H1 (cell line): ENCODE data around the gene BAIAP2L2. TPM values are rescaled to one million over a fixed set of nuclear protein-coding genes. Genes with fewer than 3 reads are reported as not detected.

Experiments used
- CTCF ChIA-PET: fragments of 300-600 bp; sonication (Branson Sonifier 250); formaldehyde crosslinking; loops from one replicate; lab custom pipeline; 2021; ENCODE audit not compliant: partially characterized antibody; lab: Charles Lee
- POLR2A ChIA-PET: fragments of 300-600 bp; sonication (Branson Sonifier 250); formaldehyde crosslinking; loops from one replicate; lab custom pipeline; 2021; ENCODE audit warnings: inconsistent platforms; ENCODE audit not compliant: partially characterized antibody; lab: Charles Lee
- DNase-seq, 2 experiments: peaks; one replicate each; pipeline versions ENCODE4 v3.0.0 to v3.0.0-alpha.2; 2010 to 2022; ENCODE audit warnings: low spot score in 2 of 2, low read depth in 1 of 2, mixed read lengths in 1 of 2
- FAIRE-seq: peaks from 2 replicates; lab custom pipeline; 2011; peaks lifted over from hg19 to GRCh38; lab: Jason Lieb, UNC
- H2AFZ ChIP-seq: 2 replicates; pipeline ENCODE4 v1.8.1; 2012; ENCODE audit warnings: low read length, inconsistent platforms
- H2AK5ac ChIP-seq: 2 replicates; pipeline ENCODE4 v1.6.1; 2013; ENCODE audit warnings: low read depth, low read length
- H2BK120ac ChIP-seq: replicated peaks from 2 replicates; pipeline ENCODE3; 2013; ENCODE audit warnings: low read depth, low read length, inconsistent platforms
- H2BK12ac ChIP-seq: 2 replicates; pipeline ENCODE4 v1.6.1; 2013; ENCODE audit warnings: low read depth, low read length
- H2BK15ac ChIP-seq: 2 replicates; pipeline ENCODE4 v1.6.1; 2013; ENCODE audit warnings: low read length
- H2BK20ac ChIP-seq: 2 replicates; pipeline ENCODE4 v1.6.1; 2013; ENCODE audit warnings: low read length
- H2BK5ac ChIP-seq: 2 replicates; pipeline ENCODE4 v1.6.1; 2013; ENCODE audit warnings: low read depth, low read length
- H3K14ac ChIP-seq: 2 replicates; pipeline ENCODE4 v1.6.1; 2013; ENCODE audit warnings: inconsistent platforms; ENCODE audit not compliant: insufficient read length
- H3K18ac ChIP-seq: 2 replicates; pipeline ENCODE4 v1.6.1; 2013; ENCODE audit warnings: low read length; ENCODE audit errors: extremely low read depth
- H3K23ac ChIP-seq: 2 replicates; pipeline ENCODE4 v1.6.1; 2013; ENCODE audit warnings: inconsistent platforms; ENCODE audit not compliant: insufficient read length
- H3K23me2 ChIP-seq: 2 replicates; pipeline ENCODE4 v1.6.1; 2013; ENCODE audit warnings: low read depth, low read length
- H3K27ac ChIP-seq: 2 replicates; pipeline ENCODE4 v1.6.1; 2011; ENCODE audit warnings: low read depth, low read length, inconsistent platforms
- H3K27me3 ChIP-seq, 4 experiments: replicated peaks in 1 of 4; 1 replicate in 1 of 4; 2 replicates in 3 of 4; pipeline versions ENCODE4 v1.6.1 to v1.8.1; 2011 to 2013; ENCODE audit warnings: low read length in 3 of 4, mild to moderate bottlenecking in 3 of 4, inconsistent platforms in 2 of 4, mixed read lengths in 2 of 4, moderate library complexity in 1 of 4; ENCODE audit not compliant: control insufficient read depth in 3 of 4, insufficient read depth in 3 of 4; ENCODE audit errors: extremely low read depth in 1 of 4
- H3K36me3 ChIP-seq, 4 experiments: 2 replicates each; pipeline versions ENCODE4 v1.6.1 to v1.8.1; 2011 to 2013; ENCODE audit warnings: mild to moderate bottlenecking in 4 of 4, low read length in 3 of 4, moderate library complexity in 2 of 4, control low read depth in 1 of 4, inconsistent platforms in 1 of 4; ENCODE audit not compliant: insufficient read depth in 4 of 4, control insufficient read depth in 2 of 4
- H3K4ac ChIP-seq: replicated peaks from 2 replicates; pipeline ENCODE3; 2013; ENCODE audit warnings: low read length, low read depth, mixed read lengths, inconsistent platforms; ENCODE audit not compliant: insufficient read length
- H3K4me1 ChIP-seq, 4 experiments: replicated peaks in 1 of 4; 1 replicate in 1 of 4; 2 replicates in 3 of 4; pipeline versions ENCODE4 v1.6.1 to v1.8.1; 2011 to 2013; ENCODE audit warnings: low read length in 3 of 4, inconsistent platforms in 2 of 4, mixed read lengths in 1 of 4; ENCODE audit not compliant: insufficient read depth in 4 of 4, control insufficient read depth in 3 of 4
- H3K4me2 ChIP-seq, 2 experiments: 2 replicates each; pipeline versions ENCODE4 v1.6.1 to v1.8.1; 2011 to 2013; ENCODE audit warnings: low read depth in 2 of 2, low read length in 2 of 2, control low read depth in 1 of 2, inconsistent platforms in 1 of 2, mild to moderate bottlenecking in 1 of 2; ENCODE audit not compliant: insufficient read depth in 1 of 2
- H3K4me3 ChIP-seq, 4 experiments: fragments of 200-600, 300-600 bp in 1 of 4; sonication (generic), shearing (Covaris generic), sonication (Bioruptor Twin) in 1 of 4; 2 replicates each; pipeline versions ENCODE4 v1.5.1 to v1.8.1; 2011 to 2016; ENCODE audit warnings: low read length in 4 of 4, low read depth in 3 of 4, control low read depth in 2 of 4, inconsistent platforms in 2 of 4, mild to moderate bottlenecking in 2 of 4, mixed read lengths in 1 of 4, moderate library complexity in 1 of 4; ENCODE audit not compliant: insufficient read depth in 2 of 4; ENCODE audit errors: extremely low read depth in 1 of 4
- H3K56ac ChIP-seq: replicated peaks from 2 replicates; pipeline ENCODE3; 2013; ENCODE audit warnings: low read depth, mild to moderate bottlenecking, mixed read lengths, low read length, inconsistent platforms; ENCODE audit not compliant: insufficient read length
- H3K79me1 ChIP-seq: 2 replicates; pipeline ENCODE4 v1.6.1; 2013; ENCODE audit warnings: low read depth, low read length, control low read depth
- H3K79me2 ChIP-seq, 2 experiments: 2 replicates each; pipeline versions ENCODE4 v1.6.1 to v1.8.1; 2012 to 2013; ENCODE audit warnings: low read length in 2 of 2, mild to moderate bottlenecking in 2 of 2, inconsistent platforms in 1 of 2; ENCODE audit not compliant: insufficient read depth in 2 of 2, control insufficient read depth in 1 of 2
- H3K9ac ChIP-seq, 4 experiments: replicated peaks in 1 of 4; 1 replicate in 1 of 4; 2 replicates in 3 of 4; pipeline versions ENCODE4 v1.6.1 to v1.8.1; 2011 to 2013; ENCODE audit warnings: low read depth in 3 of 4, low read length in 3 of 4, control low read depth in 2 of 4, mild to moderate bottlenecking in 2 of 4, moderate library complexity in 2 of 4, inconsistent platforms in 1 of 4; ENCODE audit errors: extremely low read depth in 1 of 4
- H3K9me3 ChIP-seq, 2 experiments: 2 replicates each; pipeline versions ENCODE4 v1.6.1 to v1.8.1; 2012 to 2013; ENCODE audit warnings: mild to moderate bottlenecking in 2 of 2, moderate library complexity in 2 of 2, control low read depth in 1 of 2, inconsistent platforms in 1 of 2, low read depth in 1 of 2, low read length in 1 of 2, mixed read lengths in 1 of 2; ENCODE audit not compliant: insufficient read depth in 2 of 2
- H4K20me1 ChIP-seq, 2 experiments: replicated peaks in 1 of 2; 2 replicates each; pipeline versions ENCODE3 to v1.8.1; 2011 to 2013; ENCODE audit warnings: inconsistent platforms in 2 of 2, low read length in 2 of 2, mild to moderate bottlenecking in 1 of 2; ENCODE audit not compliant: insufficient read depth in 2 of 2, control insufficient read depth in 1 of 2
- H4K5ac ChIP-seq: 2 replicates; pipeline ENCODE4 v1.6.1; 2013; ENCODE audit warnings: low read length, low read depth, mixed read lengths, inconsistent platforms; ENCODE audit not compliant: insufficient read length
- H4K8ac ChIP-seq: 2 replicates; pipeline ENCODE4 v1.8.0; 2013; ENCODE audit warnings: mild to moderate bottlenecking, moderate library complexity, low read length, inconsistent platforms; ENCODE audit not compliant: insufficient read depth; ENCODE audit errors: extremely low read depth
- H4K91ac ChIP-seq: replicated peaks from 2 replicates; pipeline ENCODE3; 2013; ENCODE audit warnings: low read length, mixed read lengths, inconsistent platforms; ENCODE audit not compliant: insufficient read length
- BCL11A ChIP-seq, 2 experiments: IDR thresholded peaks; one replicate each; pipeline ENCODE4 v1.6.1; 2011; ENCODE audit warnings: low read depth in 2 of 2, low read length in 2 of 2, mild to moderate bottlenecking in 2 of 2
- HDAC2 ChIP-seq, 2 experiments: fragments of 300-600 bp in 1 of 2; sonication (generic) in 1 of 2; IDR thresholded peaks; 2 replicates each; pipeline ENCODE4 v1.6.1; 2011 to 2012; ENCODE audit warnings: low read depth in 2 of 2, low read length in 2 of 2, mild to moderate bottlenecking in 2 of 2, moderate library complexity in 2 of 2, borderline replicate concordance in 1 of 2, inconsistent platforms in 1 of 2
- KDM1A ChIP-seq: fragments of 200-600, 300-600 bp; sonication (generic); IDR thresholded peaks from 2 replicates; pipeline ENCODE4 v1.7.1; 2016; ENCODE audit warnings: mild to moderate bottlenecking, low read length, borderline replicate concordance
- MAFK ChIP-seq: IDR thresholded peaks from 2 replicates; pipeline ENCODE4 v1.6.1; 2012; ENCODE audit warnings: low read depth, mild to moderate bottlenecking, improper control_type of control experiment, low read length
- NRF1 ChIP-seq: IDR thresholded peaks from 2 replicates; pipeline ENCODE4 v1.6.1; 2011; ENCODE audit warnings: mild to moderate bottlenecking, low read depth, low read length, improper control_type of control experiment
- POLR2AphosphoS5 ChIP-seq: IDR thresholded peaks from 2 replicates; pipeline ENCODE4 v1.6.1; 2011; ENCODE audit warnings: low read depth, low read length
- RBBP5 ChIP-seq: IDR thresholded peaks from 2 replicates; pipeline ENCODE4 v1.7.1; 2012; ENCODE audit warnings: low read depth, mild to moderate bottlenecking, inconsistent platforms, low read length, moderate library complexity, borderline replicate concordance
- RFX5 ChIP-seq: IDR thresholded peaks from 2 replicates; pipeline ENCODE4 v1.6.1; 2011; ENCODE audit warnings: low read depth, low read length, improper control_type of control experiment, borderline replicate concordance
- TBP ChIP-seq: IDR thresholded peaks from 2 replicates; pipeline ENCODE4 v1.6.1; 2011; ENCODE audit warnings: low read depth, low read length, improper control_type of control experiment
- TCF12 ChIP-seq: IDR thresholded peaks from 2 replicates; pipeline ENCODE4 v1.6.1; 2011; ENCODE audit warnings: low read depth, mild to moderate bottlenecking, low read length
- WGBS, 2 experiments: shearing (Covaris generic) in 1 of 2; methylation state at CpG; one replicate each; pipeline versions ENCODE4 v1.1.6 to v1.1.7; 2013 to 2015; ENCODE audit warnings: low lambda C conversion rate in 2 of 2, mixed read lengths in 2 of 2, inconsistent platforms in 1 of 2, low coverage in 1 of 2, missing lambda C conversion rate in 1 of 2; ENCODE audit not compliant: insufficient replicate concordance in 2 of 2, insufficient coverage in 1 of 2, insufficient read length in 1 of 2; ENCODE audit errors: extremely low coverage in 1 of 2, missing lambda C conversion rate in 1 of 2; 5-methylcytosine and 5-hydroxymethylcytosine counted together
- polyA plus RNA-seq, 7 experiments: library from polyadenylated mRNA; depleted of rRNA in 3 of 7; stranded (reverse) in 5 of 7; unstranded in 2 of 7; fragments of >200 nt in 5 of 7; fragments of 200-250 nt in 2 of 7; gene quantifications; 1 replicate in 5 of 7; 2 replicates in 1 of 7; 4 replicates in 1 of 7; pipeline versions ENCODE4 v1.2.1 to v1.2.3, GENCODE V29; 2011 to 2013; ENCODE audit warnings: missing spikeins in 2 of 7, mixed read lengths in 2 of 7
- total RNA-seq: library from RNA; stranded (reverse); fragmentation: NEBNext Ultra II Directional; extraction: Animal tissue kit (Norgen Biotek cat#: 25700); gene quantifications from 2 replicates; pipeline ENCODE4 v1.2.1, GENCODE V29; 2021

Gene BAIAP2L2
- total and polyA plus RNA-seq, 2 of the 8 experiments (the other 6 are each of a cell fraction or from before 2014, with no cell fraction given), result 5.4 to 10.0 TPM

DNA sequence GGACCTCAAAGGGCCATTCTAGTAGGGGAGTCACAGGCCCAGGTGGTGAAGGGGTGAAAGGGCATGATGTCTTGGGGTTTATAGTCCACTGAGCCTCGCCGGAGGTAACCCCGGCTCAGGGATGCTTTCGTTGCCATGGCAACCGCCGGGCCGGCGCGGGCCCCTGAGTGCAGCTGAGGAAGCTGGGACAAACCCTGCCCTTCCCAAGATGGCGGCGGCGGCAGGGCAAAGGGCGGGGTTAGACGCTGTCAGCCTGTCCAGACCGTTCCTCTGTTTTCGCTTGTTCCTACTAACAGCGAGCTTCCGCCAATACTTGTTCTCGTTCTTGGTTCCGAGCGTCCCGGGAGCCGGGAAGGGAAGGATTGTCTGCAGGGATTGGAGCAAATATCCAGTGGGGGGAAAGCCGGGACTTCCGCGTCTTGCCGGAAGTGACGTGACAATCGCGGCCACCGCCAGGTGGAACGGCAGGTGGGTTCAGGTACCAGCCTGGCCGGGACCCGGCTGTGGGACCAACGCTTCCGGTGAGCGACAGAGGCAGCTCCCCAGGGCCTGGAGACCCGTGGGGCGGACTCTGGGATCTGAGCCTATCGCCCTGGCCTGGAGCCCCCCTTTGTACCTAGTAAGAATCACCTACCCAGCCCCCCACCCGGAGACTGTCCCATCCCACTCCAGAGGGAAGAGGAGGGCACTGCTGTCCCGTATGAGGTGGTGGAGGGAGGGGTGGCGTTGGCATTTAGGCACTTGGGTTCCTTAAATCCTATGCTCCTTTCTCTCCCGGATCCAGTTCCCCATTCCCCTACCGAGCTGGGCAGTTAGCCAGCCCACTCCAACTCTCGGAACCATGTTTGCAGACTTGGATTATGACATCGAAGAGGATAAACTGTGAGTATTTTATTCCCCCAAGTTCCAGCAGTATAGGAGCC, 53.3 kb downstream of the BAIAP2L2 start, which contains the start of gene PICK1:
Gene PICK1, plus strand, starts transcription at position 436 of the 923 bp plus-strand sequence. Its CDS starts 406 bp downstream, at position 842.
- Histone ChIP-seq H3K27ac (peak within 1 kb of the TSS; percentile 95), H3K4ac (peak within 1 kb of the TSS; percentile 48), H4K5ac (peak within 1 kb of the TSS; percentile 93), H3K56ac (peak within 1 kb of the TSS; percentile 33), H3K18ac (peak within 1 kb of the TSS; percentile 93), H2AFZ (peak within 1 kb of the TSS; percentile 93), H4K91ac (peak within 1 kb of the TSS; percentile 75), H2BK12ac (peak within 1 kb of the TSS; percentile 63; the same call in 1 of the 2 replicates), H3K9ac (peak within 1 kb of the TSS in 3 of 4 experiments; percentile 90 to 95 (median 92); a peak in 6 of 7 replicates), H3K4me2 (peak within 1 kb of the TSS; percentile 82 to 87), H3K4me3 (peak within 1 kb of the TSS; percentile 70 to 95 (median 80)), H3K23ac (no peak within 1 kb of the TSS), H2BK20ac (no peak within 1 kb of the TSS), H3K23me2 (peaks cover 6% of the 10 kb centered on the region), H3K9me3 (no peaks in the 10 kb centered on the region), H3K27me3 (no peaks in the 10 kb centered on the region; a peak in 1 of 7 replicates), H4K8ac (peak within 1 kb of the TSS; percentile 98), H3K79me1 (peaks cover 6% of the 10 kb centered on the region), H2AK5ac (no peak within 1 kb of the TSS), H3K79me2 (peaks cover 0 to 6% of the 10 kb centered on the region in 2 experiments; a peak in 1 of 4 replicates), H3K14ac (no peak within 1 kb of the TSS), H3K36me3 (peaks cover 2 to 7% (median 6%) of the 10 kb centered on the region in 4 experiments; a peak in 4 of 8 replicates), H2BK15ac (no peak within 1 kb of the TSS), H3K4me1 (peaks cover 0 to 16% (median 6%) of the 10 kb centered on the region in 4 experiments; a peak in 6 of 7 replicates), H2BK120ac (no peak within 1 kb of the TSS), H2BK5ac (peak within 1 kb of the TSS; percentile 93), H4K20me1 (no peaks in the 10 kb centered on the region)
- POLR2A ChIA-PET, result interaction anchor here (0.7 to 2.1 kb wide), 10 partner anchors 9 to 292 kb away, joined by 3 to 6 read pairs (median 4); partner anchors contain the start of gene PLA2G6
- peak; percentile 63 to 96 for DNase-seq
- CTCF ChIA-PET, result interaction anchor here (0.5 to 10.9 kb wide), 7 partner anchors 9 to 858 kb away, joined by 3 to 184 read pairs (median 5); no protein-coding TSS in a partner anchor
- 5% methylated on average over 42 of the region's 47 CpGs; no CpG with 5 or more reads in 1 of the 2 experiments for WGBS, 2 experiments
- peak; percentile 80 for FAIRE-seq
- TF ChIP-seq RBBP5 (0 out of 2 replicates have a peak, but pooled peaks have one; percentile 60), RFX5 (peak; percentile 77), KDM1A (0 out of 2 replicates have a peak, but pooled peaks have one; percentile 44), POLR2AphosphoS5 (peak; percentile 65), NRF1 (peak; percentile 11; the same call in 1 of the 2 replicates), MAFK (no peak), TBP (peak; percentile 84), TCF12 (peak; percentile 42; the same call in 1 of the 2 replicates), HDAC2 (IDR thresholded peaks at IDR 0.05; ENCODE audit: borderline replicate concordance in 1 of 2, low read depth in 2 of 2, low read length in 2 of 2) (0 out of 4 replicates have a peak, but pooled peaks of 1 of the 2 experiments have one; percentile 57), BCL11A (IDR thresholded peaks at IDR 0.05; ENCODE audit: low read depth in 2 of 2, low read length in 2 of 2) (no peak)
